Natural killer cell (primary cell): ENCODE data around the gene SMNDC1. TPM values are rescaled to one million over a fixed set of nuclear protein-coding genes. Genes with fewer than 3 reads are reported as not detected.
"Not testable (repeated sequence)": the region's sequence is repeated elsewhere in the genome, so short reads cannot be mapped to it uniquely, and the experiment has no call there.

Experiments used
- ATAC-seq, 3 donors: fragments of 150-1000 bp in 2 of 3; fragments of 200-7000 bp in 1 of 3; cut with Tn5 transposase; 1 replicate in 1 of 3; 2 replicates in 2 of 3; pipeline ENCODE4 v1.10.0; 2021; ENCODE audit warnings: mild to moderate bottlenecking in 2 of 3, moderate library complexity in 2 of 3
- DNase-seq, 2 donors: peaks; one replicate each; pipeline versions ENCODE4 v3.0.0 to v3.0.0-alpha.2; 2013 to 2021; ENCODE audit warnings: mixed read lengths in 1 of 2
- H3K27ac ChIP-seq: one replicate; pipeline ENCODE4 v1.5.1; 2013; ENCODE audit warnings: mild to moderate bottlenecking, low read length
- H3K27me3 ChIP-seq: one replicate; pipeline ENCODE4 v1.6.1; 2013; ENCODE audit warnings: low read length; ENCODE audit not compliant: control insufficient read depth, insufficient read depth
- H3K36me3 ChIP-seq: one replicate; pipeline ENCODE4 v1.6.1; 2013; ENCODE audit warnings: low read length; ENCODE audit not compliant: control insufficient read depth, insufficient read depth
- H3K4me1 ChIP-seq: one replicate; pipeline ENCODE4 v1.6.1; 2013; ENCODE audit warnings: low read length; ENCODE audit not compliant: control insufficient read depth, insufficient read depth
- H3K4me3 ChIP-seq: one replicate; pipeline ENCODE4 v1.5.1; 2013; ENCODE audit warnings: low read length
- H3K9me3 ChIP-seq: one replicate; pipeline ENCODE4 v1.6.1; 2013; ENCODE audit warnings: low read length; ENCODE audit not compliant: control insufficient read depth, insufficient read depth
- H3K27ac Mint-ChIP-seq, 2 donors: one replicate each; pipeline ENCODE4 v1.8.0; 2022; ENCODE audit warnings: mild to moderate bottlenecking in 2 of 2, mixed read lengths in 2 of 2, moderate library complexity in 1 of 2
- H3K27me3 Mint-ChIP-seq, 2 donors: one replicate each; pipeline ENCODE4 v1.8.0; 2022; ENCODE audit warnings: low read depth in 2 of 2, mixed read lengths in 2 of 2
- H3K36me3 Mint-ChIP-seq: one replicate; pipeline ENCODE4 v1.8.0; 2022; ENCODE audit warnings: mixed read lengths
- H3K4me1 Mint-ChIP-seq, 2 donors: one replicate each; pipeline ENCODE4 v1.8.0; 2022; ENCODE audit warnings: mixed read lengths in 2 of 2
- H3K4me3 Mint-ChIP-seq: one replicate; pipeline ENCODE4 v1.8.0; 2022; ENCODE audit warnings: mild to moderate bottlenecking, moderate library complexity, mixed read lengths
- H3K9me3 Mint-ChIP-seq, 2 donors: one replicate each; pipeline ENCODE4 v1.8.0; 2022; ENCODE audit warnings: mixed read lengths in 2 of 2
- CTCF ChIP-seq: fragments of 200-600 bp; IDR thresholded peaks from one replicate; pipeline ENCODE4 v1.8.0; 2022; ENCODE audit warnings: antibody characterized with exemption
- WGBS: methylation state at CpG from one replicate; pipeline ENCODE4 v1.1.7; 2013; ENCODE audit warnings: missing lambda C conversion rate; ENCODE audit not compliant: insufficient coverage; 5-methylcytosine and 5-hydroxymethylcytosine counted together
- intact Hi-C: fragments of 100-400 bp; cut with micrococcal nuclease; formaldehyde crosslinking; loops from one replicate; pipeline ENCODE4 v1.14.2; 2022
- total RNA-seq, 4 donors: library from RNA; stranded (reverse); fragments of 120-200 nt in 1 of 4; gene quantifications; one replicate each; pipeline versions ENCODE4 v1.2.3 to v1.2.4, GENCODE V29; 2013 to 2022

Gene SMNDC1
- total RNA-seq, 3 donors from 2014 or later (not counting 1 experiment from before 2014, with no cell fraction given) = 53.3 to 56.3 (median 55.3) TPM

GRCh38 chr10:110274072-110274627 lies 30.6 kb downstream of the SMNDC1 start:
- Histone ChIP-seq H3K4me1 (peaks cover 3% of the 10 kb centered on the region), H3K4me3 (no peak overlapping the region), H3K9me3 (no peaks in the 10 kb centered on the region), H3K36me3 (no peaks in the 10 kb centered on the region), H3K27ac (no peak overlapping the region), H3K27me3 (peaks cover 11% of the 10 kb centered on the region)
- no peak for ATAC-seq
- DNase-seq = peak in 1 of 2 donors; percentile 6
- Mint-ChIP-seq H3K27me3 (peaks cover 33 to 50% of the 10 kb centered on the region in 2 donors), H3K27ac (no peak overlapping the region), H3K4me3 (no peak overlapping the region), H3K36me3 (no peaks in the 10 kb centered on the region), H3K4me1 (peaks cover 24 to 26% of the 10 kb centered on the region in 2 donors), H3K9me3 (no peaks in the 10 kb centered on the region)
- intact Hi-C loops = loop anchor here (10.0 kb wide), 1 partner anchor 299 kb away; no protein-coding TSS in a partner anchor
- no peak for TF ChIP-seq CTCF

- peak overlapping the region in 1 of 2 donors; percentile 9 for H3K27ac Mint-ChIP-seq
- no peaks in the 10 kb centered on the region for H3K36me3 ChIP-seq
- peaks cover 30 to 44% of the 10 kb centered on the region in 2 donors for H3K27me3 Mint-ChIP-seq
- peaks cover 26 to 33% of the 10 kb centered on the region in 2 donors for H3K4me1 Mint-ChIP-seq
- peaks cover 7% of the 10 kb centered on the region for H3K27me3 ChIP-seq
- TF ChIP-seq CTCF = no peak
- H3K4me1 ChIP-seq = no peaks in the 10 kb centered on the region
- no peak overlapping the region for H3K4me3 ChIP-seq
- intact Hi-C loops = loop anchor here (10.0 kb wide), 1 partner anchor 299 kb away; no protein-coding TSS in a partner anchor
- no peaks in the 10 kb centered on the region for H3K36me3 Mint-ChIP-seq
- H3K4me3 Mint-ChIP-seq = no peak overlapping the region
- no peaks in the 10 kb centered on the region for H3K9me3 ChIP-seq
- ATAC-seq (peak in 2 of 3 donors; percentile 63 to 66), DNase-seq (peak; percentile 24 to 57)
- H3K27ac ChIP-seq = no peak overlapping the region
- 43% methylated on average over 4 of the region's 4 CpGs for WGBS
- no peaks in the 10 kb centered on the region for H3K9me3 Mint-ChIP-seq
Observed at GRCh38 chr10:110273474-110273873, 31.2 kb downstream of the SMNDC1 start.

GRCh38 chr10:110272995-110273394 lies 31.7 kb downstream of the SMNDC1 start:
- 80% methylated on average over 14 of the region's 15 CpGs for WGBS
- H3K27ac ChIP-seq = not testable (repeated sequence)

GRCh38 chr10:110269374-110270318 lies 35.1 kb downstream of the SMNDC1 start:
- intact Hi-C loops = loop anchor here (10.0 kb wide), 1 partner anchor 295 kb away; no protein-coding TSS in a partner anchor
- Mint-ChIP-seq H3K4me1 (peaks cover 20 to 29% of the 10 kb centered on the region in 2 donors), H3K9me3 (no peaks in the 10 kb centered on the region), H3K36me3 (no peaks in the 10 kb centered on the region), H3K27ac (peak overlapping the region; percentile 37 to 75), H3K4me3 (peak overlapping the region; percentile 74), H3K27me3 (peaks cover 12 to 19% of the 10 kb centered on the region in 2 donors)
- 45% methylated on average over 2 of the region's 4 CpGs for WGBS
- Histone ChIP-seq H3K4me3 (no peak overlapping the region), H3K27me3 (no peaks in the 10 kb centered on the region), H3K27ac (no peak overlapping the region), H3K4me1 (no peaks in the 10 kb centered on the region), H3K36me3 (no peaks in the 10 kb centered on the region), H3K9me3 (no peaks in the 10 kb centered on the region)
- no peak for TF ChIP-seq CTCF
- DNase-seq = peak in 1 of 2 donors; percentile 45
- ATAC-seq = peak; percentile 53 to 63 (median 55)

More at GRCh38 chr10:110272995-110273394, 31.7 kb downstream of the SMNDC1 start:
- H3K4me3 Mint-ChIP-seq, DNase-seq, H3K27me3 ChIP-seq, ATAC-seq, H3K9me3 ChIP-seq, H3K36me3 ChIP-seq, H3K9me3 Mint-ChIP-seq, H3K4me1 ChIP-seq, H3K36me3 Mint-ChIP-seq, H3K4me3 ChIP-seq: not testable (repeated sequence)
- Mint-ChIP-seq H3K27ac (peak overlapping the region in 1 of 2 donors; percentile 9), H3K27me3 (peaks cover 25 to 39% of the 10 kb centered on the region in 2 donors), H3K4me1 (peaks cover 26 to 36% of the 10 kb centered on the region in 2 donors)
- intact Hi-C loops = loop anchor here (10.0 kb wide), 1 partner anchor 298 kb away; no protein-coding TSS in a partner anchor
